ENCODE measurements around the gene RABGAP1L. TPM values are rescaled to one million over a fixed set of nuclear protein-coding genes. Genes with fewer than 3 reads are reported as not detected.

The RABGAP1L gene
- polyA plus RNA-seq, 1 donor (not counting 4 experiments of a cell fraction or from before 2014, with no cell fraction given): 24.2 TPM

GRCh38 chr1:174942547-174943255 lies 783.4 kb downstream of the RABGAP1L start:
- no peaks in the 10 kb centered on the region for H3K9me1 ChIP-seq (ENCODE audit: control insufficient read depth, extremely low read depth, insufficient read depth, low read length)
- H3K27me3 ChIP-seq (ENCODE audit: control insufficient read depth, extremely low read depth, insufficient read depth, low read length): no peaks in the 10 kb centered on the region
- no peak overlapping the region for H3K4me2 ChIP-seq (ENCODE audit: control insufficient read depth, extremely low read depth, insufficient read depth, low read depth, low read length)
- no peaks in the 10 kb centered on the region for H3K4me1 ChIP-seq (ENCODE audit: control insufficient read depth, extremely low read depth, insufficient read depth, low read length)
- no peak overlapping the region for H3K27ac ChIP-seq (ENCODE audit: control insufficient read depth, insufficient read depth, low read length)
- no peak overlapping the region for H2AFZ ChIP-seq (ENCODE audit: control insufficient read depth, low read length)
- H3K4me3 ChIP-seq (ENCODE audit: control insufficient read depth in 2 of 3, extremely low read depth in 1 of 3, insufficient read depth in 2 of 3, low read depth in 1 of 3, low read length in 3 of 3): no peak overlapping the region
- no peak for FAIRE-seq
- no peaks in the 10 kb centered on the region for H3K9me3 ChIP-seq (ENCODE audit: control insufficient read depth, low read depth, low read length)
- no peaks in the 10 kb centered on the region for H3K79me2 ChIP-seq (ENCODE audit: control insufficient read depth, insufficient read depth, low read length)
- dilution Hi-C loops (cut with MboI; ENCODE audit: extremely low pct_ligation_motif_present, low sequenced_read_pairs): no loop called here
- DNase-seq (ENCODE audit: low read depth, low spot score): no peak
- TF ChIP-seq EZH2 (IDR thresholded peaks at IDR 0.05; ENCODE audit: low read length) (no peak), CTCF (optimal IDR thresholded peaks at IDR 0.05 in 1 of 3, IDR thresholded peaks at IDR 0.05 in 1 of 3, conservative IDR thresholded peaks at IDR 0.05 in 1 of 3; ENCODE audit: extremely low read depth in 1 of 3, insufficient read depth in 2 of 3, low read length in 3 of 3) (no peak)
- no peaks in the 10 kb centered on the region for H4K20me1 ChIP-seq (ENCODE audit: control insufficient read depth, extremely low read depth, insufficient read depth, low read length)
- no peak overlapping the region for H3K9ac ChIP-seq (ENCODE audit: control insufficient read depth, extremely low read depth, insufficient read depth, low read length)
- no peaks in the 10 kb centered on the region for H3K36me3 ChIP-seq (ENCODE audit: control insufficient read depth in 2 of 2, extremely low read depth in 1 of 2, insufficient read depth in 2 of 2, low read length in 2 of 2)

- Histone ChIP-seq H3K27ac (ENCODE audit: control insufficient read depth, insufficient read depth, low read length) (no peak overlapping the region), H3K4me2 (ENCODE audit: control insufficient read depth, extremely low read depth, insufficient read depth, low read depth, low read length) (no peak overlapping the region), H3K4me1 (ENCODE audit: control insufficient read depth, extremely low read depth, insufficient read depth, low read length) (no peaks in the 10 kb centered on the region), H3K27me3 (ENCODE audit: control insufficient read depth, extremely low read depth, insufficient read depth, low read length) (no peaks in the 10 kb centered on the region), H3K36me3 (ENCODE audit: control insufficient read depth in 2 of 2, extremely low read depth in 1 of 2, insufficient read depth in 2 of 2, low read length in 2 of 2) (no peaks in the 10 kb centered on the region), H3K79me2 (ENCODE audit: control insufficient read depth, insufficient read depth, low read length) (no peaks in the 10 kb centered on the region), H3K9ac (ENCODE audit: control insufficient read depth, extremely low read depth, insufficient read depth, low read length) (no peak overlapping the region), H4K20me1 (ENCODE audit: control insufficient read depth, extremely low read depth, insufficient read depth, low read length) (no peaks in the 10 kb centered on the region), H3K4me3 (ENCODE audit: control insufficient read depth in 2 of 3, extremely low read depth in 1 of 3, insufficient read depth in 2 of 3, low read depth in 1 of 3, low read length in 3 of 3) (no peak overlapping the region), H2AFZ (ENCODE audit: control insufficient read depth, low read length) (no peak overlapping the region), H3K9me3 (ENCODE audit: control insufficient read depth, low read depth, low read length) (no peaks in the 10 kb centered on the region), H3K9me1 (ENCODE audit: control insufficient read depth, extremely low read depth, insufficient read depth, low read length) (no peaks in the 10 kb centered on the region)
- no peak for FAIRE-seq
- dilution Hi-C loops (cut with MboI; ENCODE audit: extremely low pct_ligation_motif_present, low sequenced_read_pairs): no loop called here
- no peak for TF ChIP-seq CTCF (optimal IDR thresholded peaks at IDR 0.05 in 1 of 3, IDR thresholded peaks at IDR 0.05 in 1 of 3, conservative IDR thresholded peaks at IDR 0.05 in 1 of 3; ENCODE audit: extremely low read depth in 1 of 3, insufficient read depth in 2 of 3, low read length in 3 of 3)
- no peak for TF ChIP-seq EZH2 (IDR thresholded peaks at IDR 0.05; ENCODE audit: low read length)
- no peak for DNase-seq (ENCODE audit: low read depth, low spot score)
These were observed 786.7 kb downstream of the RABGAP1L start for GRCh38 chr1:174946031-174946430.

Measured in keratinocyte (primary cell).